Measurements from ENCODE around the gene CCDC6.

DNA sequence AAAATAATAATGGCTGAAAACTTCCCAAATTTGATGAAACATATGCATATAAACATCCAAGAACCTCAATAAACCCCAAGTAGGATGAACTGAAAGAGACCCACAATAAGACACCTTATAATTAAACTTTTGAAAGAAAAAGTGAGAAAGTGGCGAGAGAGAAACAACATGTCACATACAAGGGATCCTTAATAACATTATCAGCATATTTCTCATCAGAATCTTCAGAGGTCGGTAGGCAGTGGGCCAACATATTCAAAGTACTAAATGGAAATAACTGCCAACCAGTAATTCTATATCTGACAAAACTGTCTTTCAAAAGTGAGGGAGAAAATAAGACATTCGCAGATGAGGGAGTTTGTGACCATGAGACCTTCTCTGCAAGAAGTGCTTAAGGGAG is 16.6 kb upstream of the CCDC6 start:
- TF ChIP-seq, protein P1, sequence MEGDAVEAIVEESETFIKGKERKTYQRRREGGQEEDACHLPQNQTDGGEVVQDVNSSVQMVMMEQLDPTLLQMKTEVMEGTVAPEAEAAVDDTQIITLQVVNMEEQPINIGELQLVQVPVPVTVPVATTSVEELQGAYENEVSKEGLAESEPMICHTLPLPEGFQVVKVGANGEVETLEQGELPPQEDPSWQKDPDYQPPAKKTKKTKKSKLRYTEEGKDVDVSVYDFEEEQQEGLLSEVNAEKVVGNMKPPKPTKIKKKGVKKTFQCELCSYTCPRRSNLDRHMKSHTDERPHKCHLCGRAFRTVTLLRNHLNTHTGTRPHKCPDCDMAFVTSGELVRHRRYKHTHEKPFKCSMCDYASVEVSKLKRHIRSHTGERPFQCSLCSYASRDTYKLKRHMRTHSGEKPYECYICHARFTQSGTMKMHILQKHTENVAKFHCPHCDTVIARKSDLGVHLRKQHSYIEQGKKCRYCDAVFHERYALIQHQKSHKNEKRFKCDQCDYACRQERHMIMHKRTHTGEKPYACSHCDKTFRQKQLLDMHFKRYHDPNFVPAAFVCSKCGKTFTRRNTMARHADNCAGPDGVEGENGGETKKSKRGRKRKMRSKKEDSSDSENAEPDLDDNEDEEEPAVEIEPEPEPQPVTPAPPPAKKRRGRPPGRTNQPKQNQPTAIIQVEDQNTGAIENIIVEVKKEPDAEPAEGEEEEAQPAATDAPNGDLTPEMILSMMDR (IDR thresholded peaks at IDR 0.05): no peak
- TF ChIP-seq POLR2A (IDR thresholded peaks at IDR 0.05): no peak

Measured in vagina (tissue), 2 donors.